Measurements from ENCODE around the gene PLEK. TPM values are rescaled to one million over a fixed set of nuclear protein-coding genes. Genes with fewer than 3 reads are reported as not detected.

The PLEK gene
- total and polyA plus RNA-seq, 9 of the 15 experiments (the other 6 are each of a cell fraction or from before 2014, with no cell fraction given), result 0.14 to 1.2 (median 0.36) TPM

GRCh38 chr2:68388358-68388757, 23.3 kb downstream of the PLEK start:
- ChIA-PET POLR2A (no interaction called here), CTCF (ENCODE audit: low intra/inter-chr PET ratio) (no interaction called here)
- intact Hi-C loops (cut with micrococcal nuclease), result no loop called here
- Histone ChIP-seq H3K4me2 (ENCODE audit: insufficient read depth, low read length) (no peak overlapping the region), H4K20me1 (replicated peaks; ENCODE audit: control insufficient read depth, insufficient read depth, low read length) (no peaks in the 10 kb centered on the region), H3K9ac (ENCODE audit: insufficient read depth in 1 of 2, low read depth in 2 of 2, low read length in 2 of 2) (no peak overlapping the region), H3K9me1 (ENCODE audit: control insufficient read depth, insufficient read depth, low read length) (no peaks in the 10 kb centered on the region), H3K36me3 (ENCODE audit: control insufficient read depth, insufficient read depth, low read length) (no peaks in the 10 kb centered on the region), H3K4me3 (no peak overlapping the region), H2AFZ (ENCODE audit: low read depth, low read length) (no peak overlapping the region), H3K9me3 (replicated peaks; ENCODE audit: control insufficient read depth, insufficient read depth, low read depth, low read length) (no peaks in the 10 kb centered on the region), H3K4me1 (replicated peaks in 1 of 2; ENCODE audit: control insufficient read depth in 2 of 2, insufficient read depth in 2 of 2, low read length in 2 of 2) (peaks cover 5 to 29% of the 10 kb centered on the region in 2 experiments; a peak in 4 of 5 replicates), H3K27me3 (ENCODE audit: control insufficient read depth in 2 of 2, insufficient read depth in 2 of 2, low read length in 2 of 2) (0 out of 5 replicates have a peak, but pooled peaks cover 0 to 5% of the 10 kb centered on the region in 2 experiments), H3K27ac (ENCODE audit: extremely low read depth, low read depth, low read length) (no peak overlapping the region), H3K79me2 (ENCODE audit: control insufficient read depth, insufficient read depth, low read length) (no peaks in the 10 kb centered on the region)
- no TSS peak for BruUV-seq (replicated peaks)
- no peak for DNase-seq (ENCODE audit: extremely low read depth in 1 of 4, low spot score in 3 of 4)
- TF ChIP-seq, protein P1, sequence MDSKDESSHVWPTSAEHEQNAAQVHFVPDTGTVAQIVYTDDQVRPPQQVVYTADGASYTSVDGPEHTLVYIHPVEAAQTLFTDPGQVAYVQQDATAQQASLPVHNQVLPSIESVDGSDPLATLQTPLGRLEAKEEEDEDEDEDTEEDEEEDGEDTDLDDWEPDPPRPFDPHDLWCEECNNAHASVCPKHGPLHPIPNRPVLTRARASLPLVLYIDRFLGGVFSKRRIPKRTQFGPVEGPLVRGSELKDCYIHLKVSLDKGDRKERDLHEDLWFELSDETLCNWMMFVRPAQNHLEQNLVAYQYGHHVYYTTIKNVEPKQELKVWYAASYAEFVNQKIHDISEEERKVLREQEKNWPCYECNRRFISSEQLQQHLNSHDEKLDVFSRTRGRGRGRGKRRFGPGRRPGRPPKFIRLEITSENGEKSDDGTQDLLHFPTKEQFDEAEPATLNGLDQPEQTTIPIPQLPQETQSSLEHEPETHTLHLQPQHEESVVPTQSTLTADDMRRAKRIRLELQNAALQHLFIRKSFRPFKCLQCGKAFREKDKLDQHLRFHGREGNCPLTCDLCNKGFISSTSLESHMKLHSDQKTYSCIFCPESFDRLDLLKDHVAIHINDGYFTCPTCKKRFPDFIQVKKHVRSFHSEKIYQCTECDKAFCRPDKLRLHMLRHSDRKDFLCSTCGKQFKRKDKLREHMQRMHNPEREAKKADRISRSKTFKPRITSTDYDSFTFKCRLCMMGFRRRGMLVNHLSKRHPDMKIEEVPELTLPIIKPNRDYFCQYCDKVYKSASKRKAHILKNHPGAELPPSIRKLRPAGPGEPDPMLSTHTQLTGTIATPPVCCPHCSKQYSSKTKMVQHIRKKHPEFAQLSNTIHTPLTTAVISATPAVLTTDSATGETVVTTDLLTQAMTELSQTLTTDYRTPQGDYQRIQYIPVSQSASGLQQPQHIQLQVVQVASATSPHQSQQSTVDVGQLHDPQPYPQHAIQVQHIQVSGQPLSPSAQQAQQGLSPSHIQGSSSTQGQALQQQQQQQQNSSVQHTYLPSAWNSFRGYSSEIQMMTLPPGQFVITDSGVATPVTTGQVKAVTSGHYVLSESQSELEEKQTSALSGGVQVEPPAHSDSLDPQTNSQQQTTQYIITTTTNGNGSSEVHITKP (IDR thresholded peaks at IDR 0.05; ENCODE audit: partially characterized antibody), result no peak
- TF ChIP-seq CEBPG (CRISPR knock-in tag; IDR thresholded peaks at IDR 0.05), result no peak
- no peak for TF ChIP-seq CEBPG (tag; conservative IDR thresholded peaks at IDR 0.05 in 1 of 2, IDR thresholded peaks at IDR 0.05 in 1 of 2)
- TF ChIP-seq DDX20 (tag; IDR thresholded peaks at IDR 0.05; ENCODE audit: low read depth), result no peak
- no peak for TF ChIP-seq ZNF75A (CRISPR knock-in tag; IDR thresholded peaks at IDR 0.05)
- no peak for TF ChIP-seq PATZ1 (CRISPR knock-in tag; IDR thresholded peaks at IDR 0.05; ENCODE audit: borderline replicate concordance)
- TF ChIP-seq, protein P2, sequence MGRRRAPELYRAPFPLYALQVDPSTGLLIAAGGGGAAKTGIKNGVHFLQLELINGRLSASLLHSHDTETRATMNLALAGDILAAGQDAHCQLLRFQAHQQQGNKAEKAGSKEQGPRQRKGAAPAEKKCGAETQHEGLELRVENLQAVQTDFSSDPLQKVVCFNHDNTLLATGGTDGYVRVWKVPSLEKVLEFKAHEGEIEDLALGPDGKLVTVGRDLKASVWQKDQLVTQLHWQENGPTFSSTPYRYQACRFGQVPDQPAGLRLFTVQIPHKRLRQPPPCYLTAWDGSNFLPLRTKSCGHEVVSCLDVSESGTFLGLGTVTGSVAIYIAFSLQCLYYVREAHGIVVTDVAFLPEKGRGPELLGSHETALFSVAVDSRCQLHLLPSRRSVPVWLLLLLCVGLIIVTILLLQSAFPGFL (CRISPR knock-in tag; IDR thresholded peaks at IDR 0.05), result no peak
- TF ChIP-seq, protein P3, sequence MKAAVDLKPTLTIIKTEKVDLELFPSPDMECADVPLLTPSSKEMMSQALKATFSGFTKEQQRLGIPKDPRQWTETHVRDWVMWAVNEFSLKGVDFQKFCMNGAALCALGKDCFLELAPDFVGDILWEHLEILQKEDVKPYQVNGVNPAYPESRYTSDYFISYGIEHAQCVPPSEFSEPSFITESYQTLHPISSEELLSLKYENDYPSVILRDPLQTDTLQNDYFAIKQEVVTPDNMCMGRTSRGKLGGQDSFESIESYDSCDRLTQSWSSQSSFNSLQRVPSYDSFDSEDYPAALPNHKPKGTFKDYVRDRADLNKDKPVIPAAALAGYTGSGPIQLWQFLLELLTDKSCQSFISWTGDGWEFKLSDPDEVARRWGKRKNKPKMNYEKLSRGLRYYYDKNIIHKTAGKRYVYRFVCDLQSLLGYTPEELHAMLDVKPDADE (conservative IDR thresholded peaks at IDR 0.05; ENCODE audit: control insufficient read depth, low read depth, low read length), result no peak
- TF ChIP-seq PHB2 (IDR thresholded peaks at IDR 0.05; ENCODE audit: low read depth), result no peak
- TF ChIP-seq ZNF79 (CRISPR knock-in tag; IDR thresholded peaks at IDR 0.05; ENCODE audit: low read depth), result no peak
- no peak for ATAC-seq
- FAIRE-seq, result no peak
- in situ Hi-C loops (cut with MboI), result no loop called here
